Measurements from ENCODE around the gene STK32C. TPM values are rescaled to one million over a fixed set of nuclear protein-coding genes. Genes with fewer than 3 reads are reported as not detected.
A peak's percentile ranks its signal among the peaks of the same experiment; 100 is the strongest.

The STK32C gene
- total and polyA plus RNA-seq, 4 donors: 5.1 to 22.0 (median 16.3) TPM

GRCh38 chr10:132314336-132314735, 6.6 kb upstream of the STK32C start:
- H3K4me3 ChIP-seq: no peak overlapping the region
- 97 to 98% methylated on average over 4 of the region's 4 CpGs for whole genome bisulfite sequencing, 2 donors
- H3K4me1 ChIP-seq (ENCODE audit: control insufficient read depth in 5 of 5, insufficient read depth in 5 of 5, low read length in 5 of 5): peaks cover 0 to 4% (median 0%) of the 10 kb centered on the region in 5 donors
- no peak overlapping the region for H3K27ac ChIP-seq (ENCODE audit: low read depth in 1 of 2, low read length in 1 of 2)
- TF ChIP-seq, protein P1, sequence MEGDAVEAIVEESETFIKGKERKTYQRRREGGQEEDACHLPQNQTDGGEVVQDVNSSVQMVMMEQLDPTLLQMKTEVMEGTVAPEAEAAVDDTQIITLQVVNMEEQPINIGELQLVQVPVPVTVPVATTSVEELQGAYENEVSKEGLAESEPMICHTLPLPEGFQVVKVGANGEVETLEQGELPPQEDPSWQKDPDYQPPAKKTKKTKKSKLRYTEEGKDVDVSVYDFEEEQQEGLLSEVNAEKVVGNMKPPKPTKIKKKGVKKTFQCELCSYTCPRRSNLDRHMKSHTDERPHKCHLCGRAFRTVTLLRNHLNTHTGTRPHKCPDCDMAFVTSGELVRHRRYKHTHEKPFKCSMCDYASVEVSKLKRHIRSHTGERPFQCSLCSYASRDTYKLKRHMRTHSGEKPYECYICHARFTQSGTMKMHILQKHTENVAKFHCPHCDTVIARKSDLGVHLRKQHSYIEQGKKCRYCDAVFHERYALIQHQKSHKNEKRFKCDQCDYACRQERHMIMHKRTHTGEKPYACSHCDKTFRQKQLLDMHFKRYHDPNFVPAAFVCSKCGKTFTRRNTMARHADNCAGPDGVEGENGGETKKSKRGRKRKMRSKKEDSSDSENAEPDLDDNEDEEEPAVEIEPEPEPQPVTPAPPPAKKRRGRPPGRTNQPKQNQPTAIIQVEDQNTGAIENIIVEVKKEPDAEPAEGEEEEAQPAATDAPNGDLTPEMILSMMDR (IDR thresholded peaks at IDR 0.05; ENCODE audit: control extremely low read depth, extremely low read depth): no peak
- H3K9me3 ChIP-seq (ENCODE audit: control insufficient read depth in 4 of 4, insufficient read depth in 3 of 4, low read length in 3 of 4): peaks cover 0 to 2% (median 0%) of the 10 kb centered on the region in 4 donors
- H3K27me3 ChIP-seq (ENCODE audit: control insufficient read depth in 3 of 3, insufficient read depth in 3 of 3, low read length in 2 of 3): peaks cover 0 to 4% (median 0%) of the 10 kb centered on the region in 3 donors
- no peaks in the 10 kb centered on the region for H3K36me3 ChIP-seq (ENCODE audit: control insufficient read depth in 4 of 4, insufficient read depth in 4 of 4, low read length in 4 of 4)
- DNase-seq (no peak), ATAC-seq (ENCODE audit: insufficient read depth, low FRiP score) (no peak)
- no peak overlapping the region for H3K9ac ChIP-seq (ENCODE audit: insufficient read depth in 1 of 2, low read length in 2 of 2)

DNA sequence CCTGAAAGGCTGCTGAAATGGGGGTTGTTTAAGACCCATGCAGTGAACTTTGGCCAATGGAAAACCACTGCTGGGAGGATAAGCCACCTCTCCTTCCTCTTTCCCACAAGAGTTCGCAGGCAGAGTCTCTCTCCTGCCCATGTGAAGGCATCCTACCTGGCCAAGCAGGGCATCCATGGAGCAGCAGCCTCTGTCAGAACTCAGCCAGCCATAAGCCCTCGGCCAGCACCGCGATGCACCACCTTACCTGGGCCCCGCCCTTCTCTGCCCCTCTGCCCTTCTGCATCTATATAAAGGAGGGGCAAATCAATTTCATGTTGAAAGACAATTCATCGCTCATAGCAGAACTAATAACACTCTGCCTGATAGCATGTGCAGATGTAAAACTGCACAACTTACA, 6.1 kb upstream of the STK32C start:
- Histone ChIP-seq H3K4me3 (no peak overlapping the region), H3K4me1 (ENCODE audit: control insufficient read depth in 5 of 5, insufficient read depth in 5 of 5, low read length in 5 of 5) (peaks cover 0 to 7% (median under 1%) of the 10 kb centered on the region in 5 donors), H3K9ac (ENCODE audit: insufficient read depth in 1 of 2, low read length in 2 of 2) (no peak overlapping the region), H3K27ac (ENCODE audit: low read depth in 1 of 2, low read length in 1 of 2) (no peak overlapping the region), H3K36me3 (ENCODE audit: control insufficient read depth in 4 of 4, insufficient read depth in 4 of 4, low read length in 4 of 4) (no peaks in the 10 kb centered on the region), H3K9me3 (ENCODE audit: control insufficient read depth in 4 of 4, insufficient read depth in 3 of 4, low read length in 3 of 4) (peaks cover 0 to 2% (median 0%) of the 10 kb centered on the region in 4 donors), H3K27me3 (ENCODE audit: control insufficient read depth in 3 of 3, insufficient read depth in 3 of 3, low read length in 2 of 3) (peaks cover 0 to 7% (median 0%) of the 10 kb centered on the region in 3 donors)
- DNase-seq (peak in 1 of 3 donors; percentile 2), ATAC-seq (ENCODE audit: insufficient read depth, low FRiP score) (no peak)
- TF ChIP-seq, protein P1 (IDR thresholded peaks at IDR 0.05; ENCODE audit: control extremely low read depth, extremely low read depth): no peak
- WGBS, 2 donors: 94 to 95% methylated on average over 6 of the region's 6 CpGs

GRCh38 chr10:132313305-132313704, 5.6 kb upstream of the STK32C start:
- DNase-seq: peak in 1 of 3 donors; percentile 2
- Histone ChIP-seq H3K27me3 (ENCODE audit: control insufficient read depth in 3 of 3, insufficient read depth in 3 of 3, low read length in 2 of 3) (peaks cover 0 to 9% (median 0%) of the 10 kb centered on the region in 3 donors), H3K4me3 (no peak overlapping the region), H3K4me1 (ENCODE audit: control insufficient read depth in 5 of 5, insufficient read depth in 5 of 5, low read length in 5 of 5) (peaks cover 0 to 9% (median 5%) of the 10 kb centered on the region in 5 donors), H3K9me3 (ENCODE audit: control insufficient read depth in 4 of 4, insufficient read depth in 3 of 4, low read length in 3 of 4) (peaks cover 0 to 2% (median 0%) of the 10 kb centered on the region in 4 donors), H3K27ac (ENCODE audit: low read depth in 1 of 2, low read length in 1 of 2) (no peak overlapping the region), H3K36me3 (ENCODE audit: control insufficient read depth in 4 of 4, insufficient read depth in 4 of 4, low read length in 4 of 4) (no peaks in the 10 kb centered on the region), H3K9ac (ENCODE audit: insufficient read depth in 1 of 2, low read length in 2 of 2) (no peak overlapping the region)
- no peak for ATAC-seq (ENCODE audit: insufficient read depth, low FRiP score)
- TF ChIP-seq, protein P1 (IDR thresholded peaks at IDR 0.05; ENCODE audit: control extremely low read depth, extremely low read depth): no peak
- WGBS, 2 donors: 92 to 93% methylated on average over 12 of the region's 12 CpGs
